Renal cortex interstitium (tissue), 11 donors: ENCODE measurements around the gene CHDH. TPM values are rescaled to one million over a fixed set of nuclear protein-coding genes. Genes with fewer than 3 reads are reported as not detected.

Source experiments
- DNase-seq, 11 donors: peaks; one replicate each; pipeline ENCODE4 v3.0.0-alpha.2; 2013; ENCODE audit warnings: low read depth in 9 of 11, low spot score in 4 of 11; ENCODE audit errors: extremely low read depth in 1 of 11
- polyA plus RNA-seq, 3 donors: library from polyadenylated mRNA; unstranded; fragments of 120-200 nt; gene quantifications; one replicate each; pipeline ENCODE4 v1.2.1, GENCODE V29; 2013; ENCODE audit not compliant: insufficient read length in 3 of 3

The CHDH gene
- polyA plus RNA-seq, 3 donors, result 8.5 to 9.2 (median 8.7) TPM

DNA sequence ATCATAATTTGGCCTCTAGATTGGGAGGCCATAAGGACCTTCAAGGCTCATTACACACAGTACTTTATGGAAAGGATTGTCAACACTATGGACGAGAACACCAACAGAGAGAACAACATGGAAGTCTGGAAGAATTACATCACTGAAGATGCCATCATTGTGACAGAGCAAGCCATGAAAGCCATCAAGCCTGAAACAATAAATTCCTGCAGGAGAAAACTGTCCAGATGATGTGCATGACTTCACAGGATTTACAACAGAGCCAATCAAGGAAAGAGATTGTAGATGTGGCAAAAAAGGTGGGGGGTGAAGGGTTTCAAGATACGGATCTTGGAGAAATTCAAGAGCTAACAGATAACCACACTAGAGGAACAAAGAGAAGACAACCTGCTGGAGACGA, 16.0 kb upstream of the CHDH start:
- DNase-seq, result no peak

DNA sequence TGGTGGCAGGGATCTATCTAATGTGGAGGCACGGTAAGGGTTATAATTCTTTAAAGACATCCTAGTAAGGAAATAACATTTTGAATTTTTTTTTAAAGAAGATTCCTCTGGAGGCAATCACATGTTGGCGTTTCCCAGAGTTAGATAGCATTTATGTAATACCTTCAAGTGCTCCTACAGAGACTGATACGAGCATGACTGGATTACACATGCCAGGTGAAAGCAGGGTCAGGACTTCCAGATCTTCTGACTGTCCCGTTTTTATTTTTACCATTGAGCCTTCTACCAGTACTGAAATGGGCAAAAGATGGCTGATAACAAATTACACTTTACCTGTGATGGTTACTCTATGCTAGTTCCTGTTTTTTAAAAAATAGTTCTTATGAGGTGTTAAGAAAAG, 14.0 kb upstream of the CHDH start:
- no peak for DNase-seq

DNA sequence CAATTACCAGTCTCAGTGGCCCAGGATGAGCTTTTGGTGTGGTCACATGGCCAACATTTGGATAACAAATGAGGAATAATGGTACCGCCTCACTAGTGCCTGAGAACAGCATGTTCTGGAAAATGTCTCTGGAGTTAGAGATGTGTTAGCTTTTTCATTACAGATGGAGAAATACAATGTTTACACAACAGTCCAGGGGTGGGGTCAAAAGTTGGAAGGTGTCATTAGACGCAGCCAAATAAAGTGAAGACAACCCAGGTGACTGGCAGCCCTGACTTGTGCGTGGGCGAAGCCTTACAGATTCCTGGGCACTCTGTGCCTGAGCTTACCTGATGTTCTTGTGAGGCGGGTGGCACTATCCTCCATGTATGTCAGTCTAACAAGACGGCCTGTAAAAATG, 13.0 kb upstream of the CHDH start:
- DNase-seq, result no peak

DNA sequence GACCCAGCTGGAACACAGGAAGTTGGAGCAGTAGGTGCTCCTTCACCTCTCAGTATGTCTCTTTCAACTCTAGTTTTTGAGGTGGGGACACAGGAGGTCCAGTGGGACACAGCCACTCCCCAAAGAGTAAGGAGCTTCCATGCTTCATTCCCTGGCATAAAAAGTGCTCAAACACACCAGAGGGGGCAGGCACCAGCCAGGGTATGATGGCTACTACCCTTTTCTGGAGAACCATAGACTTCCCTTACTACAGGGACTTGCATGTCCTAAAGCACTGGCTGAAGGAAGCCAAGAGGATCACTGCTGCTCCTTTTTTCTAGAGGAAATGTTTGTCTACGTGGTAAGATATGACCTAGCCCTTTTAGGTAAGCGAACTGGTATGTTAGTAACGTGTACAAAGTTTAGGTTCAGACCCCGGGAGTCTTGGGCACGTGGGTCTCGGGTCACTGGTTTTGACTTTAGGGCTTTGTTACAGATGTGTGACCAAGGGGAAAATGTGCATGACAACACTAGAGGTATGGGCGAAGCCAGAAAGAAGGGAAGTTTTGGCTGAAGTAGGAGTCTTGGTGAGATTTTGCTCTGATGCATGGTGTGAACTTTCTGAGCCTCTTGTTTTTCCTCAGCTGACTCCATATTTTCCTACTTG, 12.0 kb upstream of the CHDH start:
- no peak for DNase-seq

DNA sequence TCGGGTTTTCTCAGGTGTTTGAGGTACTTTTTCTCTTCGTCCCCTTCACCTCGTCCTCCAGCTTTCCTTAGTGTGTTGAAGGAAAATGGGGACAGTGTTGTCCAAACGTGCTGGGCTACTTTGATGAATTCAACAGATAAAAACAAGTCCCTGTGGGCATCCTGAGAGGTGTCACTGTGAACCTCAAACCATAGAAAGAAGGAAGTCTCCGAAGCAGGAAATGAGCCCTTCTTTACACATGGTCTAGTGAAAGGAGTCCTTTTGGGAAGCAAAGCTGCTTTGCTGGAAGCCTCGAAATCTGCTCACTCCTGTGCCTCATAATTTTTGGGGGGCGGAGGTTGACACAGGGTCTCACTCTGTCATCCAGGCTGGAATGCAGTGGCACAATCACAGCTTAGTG, 10.7 kb upstream of the CHDH start:
- no peak for DNase-seq

DNA sequence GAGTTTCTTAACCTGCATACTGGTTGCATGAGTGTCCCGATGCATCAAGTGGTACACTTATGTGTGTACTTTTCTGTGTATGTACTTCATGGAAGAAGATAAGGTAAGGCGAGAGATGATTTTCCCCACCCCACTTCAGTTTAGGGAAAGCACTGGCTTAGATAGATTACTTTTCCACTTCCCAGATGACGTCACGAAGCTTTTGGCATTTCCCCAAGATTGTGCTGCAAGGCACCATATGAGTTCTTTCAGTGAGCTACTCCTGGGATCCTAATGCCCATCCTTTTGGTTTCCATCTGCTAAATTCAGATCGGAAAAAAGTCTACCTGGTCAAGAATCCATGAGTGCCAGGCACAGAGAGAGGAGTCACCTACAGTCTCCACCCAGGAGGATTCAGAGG, 4.7 kb upstream of the CHDH start:
- DNase-seq, result peak in 1 of 11 donors; percentile 18

DNA sequence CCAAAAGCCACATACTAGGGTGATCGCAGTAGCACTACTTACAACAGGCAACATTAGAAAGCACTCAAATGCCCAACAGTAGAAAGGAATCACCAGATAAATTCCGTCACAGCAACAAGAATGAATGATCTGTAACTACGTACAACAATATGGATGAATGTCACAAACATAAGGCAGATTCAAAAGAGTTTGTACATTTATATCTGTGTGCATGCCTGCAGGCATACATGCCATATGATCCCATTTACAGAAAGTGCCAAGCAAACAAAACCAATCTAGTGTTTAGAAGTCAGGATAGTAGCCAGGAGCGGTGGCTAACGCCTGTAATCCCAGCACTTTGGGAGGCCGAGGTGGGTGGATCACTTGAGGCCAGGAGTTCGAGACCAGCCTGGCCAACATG, 3.7 kb upstream of the CHDH start:
- DNase-seq, result no peak

DNA sequence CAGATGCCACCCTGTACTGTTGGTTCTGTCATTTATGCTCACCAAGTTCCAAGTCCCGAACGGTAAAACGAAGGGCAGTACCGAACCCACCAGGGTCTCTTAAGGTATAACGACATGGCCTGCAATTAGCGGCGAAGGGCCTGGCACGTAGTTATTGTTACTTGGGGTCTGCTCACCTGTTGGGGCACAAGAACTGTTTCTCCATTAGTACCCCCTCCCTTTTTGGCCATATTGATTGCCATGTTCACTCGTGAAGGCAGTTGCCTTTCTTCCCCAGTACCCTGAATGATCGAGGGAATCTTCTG, 584 bp upstream of the CHDH start:
- DNase-seq, result no peak

DNA sequence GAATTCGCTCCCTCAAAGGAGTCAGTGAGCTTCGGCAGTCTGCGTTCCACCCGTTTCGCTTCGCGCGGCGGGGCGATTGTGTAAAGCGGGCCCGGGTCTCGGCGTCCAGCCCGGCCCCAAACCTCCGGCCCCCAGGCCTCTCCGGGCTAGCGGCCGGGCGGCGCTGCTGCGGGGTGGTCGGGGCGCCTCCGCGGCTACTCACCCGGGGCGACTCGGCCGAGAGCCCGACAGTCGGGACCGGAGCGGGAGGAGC, 412 bp downstream of the CHDH start:
- peak in 1 of 11 donors; percentile 39 for DNase-seq

DNA sequence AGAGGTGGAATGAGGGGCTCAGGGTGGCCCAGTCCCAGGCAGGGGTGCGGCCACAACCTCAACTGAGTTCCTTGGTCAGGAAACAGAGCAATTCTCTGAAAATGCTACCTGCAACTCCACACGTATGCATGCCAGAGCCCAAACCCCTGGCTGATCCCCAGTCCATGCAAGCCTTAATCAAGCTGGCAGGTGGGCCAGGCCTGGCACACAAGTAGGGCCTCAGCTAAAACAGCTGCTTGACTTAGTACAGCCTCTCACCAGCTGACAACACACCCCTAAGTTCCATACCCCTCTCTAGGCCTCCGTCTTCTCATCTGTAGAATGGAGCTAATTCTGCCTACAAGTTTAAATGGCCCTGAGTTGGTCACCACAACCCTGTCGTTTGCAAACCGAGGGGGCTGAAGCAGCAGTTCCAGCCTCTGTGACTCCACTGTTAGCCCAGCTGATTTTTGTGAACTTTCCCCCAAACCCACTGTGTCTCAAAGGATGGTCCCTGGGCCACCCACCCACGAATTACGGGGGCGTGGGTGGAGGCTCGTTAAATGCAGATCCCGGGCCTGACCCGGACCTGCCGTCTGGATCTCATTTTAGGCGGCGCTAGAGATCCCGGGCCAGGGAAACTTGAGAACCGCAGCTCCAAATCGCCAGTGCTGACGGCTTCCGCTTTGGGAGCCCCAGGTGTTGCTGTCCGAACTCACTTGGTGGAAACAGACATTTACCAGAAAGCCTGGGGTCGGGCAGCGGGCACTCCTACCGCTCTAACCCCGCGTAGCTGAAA, 927 bp downstream of the CHDH start:
- DNase-seq, result peak in 10 of 11 donors; percentile 26 to 62 (median 53)

DNA sequence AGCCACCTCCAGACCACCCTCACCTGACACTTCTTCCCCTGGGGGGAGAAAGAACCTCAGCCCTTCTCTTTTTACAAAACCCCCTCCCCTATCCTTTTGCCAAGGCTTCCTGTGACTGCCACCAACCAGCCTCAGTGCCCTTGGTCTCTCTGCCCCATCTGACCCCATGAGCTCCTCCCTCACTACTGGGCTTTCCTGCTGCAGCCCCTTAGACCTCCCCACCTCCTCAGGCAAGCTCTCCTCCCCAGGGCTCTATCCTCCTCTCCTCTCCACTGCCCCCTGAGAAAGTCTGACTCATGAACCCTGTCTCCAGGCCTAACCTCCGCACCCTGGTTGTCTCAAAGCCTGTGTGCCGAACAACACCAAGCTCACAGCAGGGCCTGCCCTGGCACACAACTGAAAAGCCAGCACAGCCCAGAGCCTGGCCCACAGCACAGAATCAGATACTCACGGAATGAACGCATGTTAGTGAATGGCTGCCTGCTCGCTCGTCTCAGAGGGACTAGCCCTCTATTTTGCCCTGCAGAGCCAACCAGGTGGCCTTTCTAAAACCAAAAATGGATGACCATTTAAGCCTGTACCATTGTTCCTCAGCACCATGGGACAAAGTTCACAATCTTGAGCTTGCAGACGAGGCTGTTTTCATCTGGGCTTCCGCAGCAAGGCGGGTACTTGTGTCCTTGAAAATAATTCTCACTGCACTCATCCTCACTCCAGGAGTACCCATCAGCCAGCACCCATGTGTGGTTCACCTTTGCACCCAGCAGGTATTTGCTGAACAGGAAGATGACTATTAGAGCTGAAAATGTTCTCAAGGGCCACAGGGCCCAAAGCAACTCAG, 1.7 kb downstream of the CHDH start:
- no peak for DNase-seq

DNA sequence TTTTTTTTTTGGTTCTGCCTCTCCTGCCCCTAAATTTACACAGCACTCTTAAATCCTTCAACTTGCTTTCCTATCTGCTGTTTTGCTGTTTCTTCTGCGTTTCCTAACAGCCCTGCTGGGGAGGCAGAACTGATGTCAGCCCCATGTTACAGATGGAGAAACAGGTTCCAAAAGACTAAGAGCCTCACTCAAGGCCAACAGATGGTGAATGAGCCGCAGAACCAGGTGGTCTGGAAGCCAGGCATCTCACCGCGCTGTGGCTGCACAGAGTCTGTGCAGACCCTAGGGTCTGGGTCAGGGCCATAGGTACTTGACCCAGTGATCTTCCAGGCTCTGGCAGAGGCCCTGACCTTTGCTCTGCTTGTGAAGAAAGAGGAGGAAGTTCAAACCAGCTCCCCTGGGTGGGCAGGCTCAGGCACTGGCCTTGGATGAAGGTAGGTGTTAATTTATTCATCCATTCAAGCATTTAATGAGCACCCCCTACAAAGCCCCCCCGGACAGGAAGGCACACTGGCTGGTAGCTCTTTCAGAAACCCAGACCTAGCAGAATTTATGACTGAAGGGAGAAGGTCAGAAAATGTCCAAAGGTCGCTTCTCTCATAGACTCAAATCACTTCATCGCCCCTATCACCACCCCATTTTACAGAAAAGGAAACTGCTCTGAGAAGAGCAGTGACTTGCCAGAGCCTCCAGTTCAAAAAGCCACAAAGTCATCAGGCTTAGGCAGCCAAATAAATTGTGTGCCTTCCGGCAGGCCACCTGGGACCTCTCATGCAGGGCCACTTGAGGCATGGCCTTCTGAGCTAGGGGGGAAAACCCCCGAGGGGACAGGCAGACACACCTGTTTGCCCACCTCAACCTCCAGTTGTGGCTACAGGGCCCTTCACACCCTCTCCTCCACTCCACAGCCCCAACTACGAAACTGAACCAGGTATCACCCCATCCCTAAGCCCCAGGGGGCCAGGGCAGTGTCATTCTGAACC, 2.7 kb downstream of the CHDH start:
- DNase-seq, result no peak

DNA sequence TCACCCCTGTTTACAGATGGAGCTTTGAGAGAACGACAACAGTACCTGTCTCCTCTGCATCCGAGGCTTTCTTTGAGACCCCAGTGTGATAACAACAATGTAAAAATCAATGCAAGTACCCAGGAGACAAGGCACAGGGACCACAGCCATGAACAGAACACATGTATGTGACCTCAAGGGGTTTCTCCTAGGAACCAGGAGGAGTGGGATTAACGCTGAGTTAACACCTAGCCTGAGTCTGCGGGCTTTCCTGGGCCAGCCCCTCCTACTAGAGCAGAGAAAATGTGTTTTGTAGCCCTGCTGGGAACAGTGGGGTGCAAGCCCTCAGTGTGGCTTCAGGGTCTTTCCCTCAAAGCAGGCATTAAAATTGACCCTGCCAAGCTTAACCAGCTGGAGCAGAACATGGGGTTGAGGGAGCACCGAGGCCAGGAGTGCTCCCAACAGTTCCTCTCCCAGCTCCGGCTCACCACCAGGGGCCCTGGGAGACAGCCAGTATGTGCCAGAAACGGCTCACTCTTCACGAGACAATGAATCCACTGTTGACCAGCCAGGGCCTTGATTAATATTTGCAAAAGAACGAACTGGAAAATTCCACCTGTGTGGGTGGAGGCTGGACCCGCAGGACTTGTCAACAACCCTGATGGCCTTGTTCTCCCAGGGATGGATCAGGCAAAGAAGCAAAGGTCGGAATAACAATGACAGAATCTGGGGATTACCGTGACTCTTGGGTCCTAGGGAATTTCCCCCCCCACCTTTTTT, 3.6 kb downstream of the CHDH start:
- DNase-seq, result peak in 6 of 11 donors; percentile 19 to 55 (median 30)

DNA sequence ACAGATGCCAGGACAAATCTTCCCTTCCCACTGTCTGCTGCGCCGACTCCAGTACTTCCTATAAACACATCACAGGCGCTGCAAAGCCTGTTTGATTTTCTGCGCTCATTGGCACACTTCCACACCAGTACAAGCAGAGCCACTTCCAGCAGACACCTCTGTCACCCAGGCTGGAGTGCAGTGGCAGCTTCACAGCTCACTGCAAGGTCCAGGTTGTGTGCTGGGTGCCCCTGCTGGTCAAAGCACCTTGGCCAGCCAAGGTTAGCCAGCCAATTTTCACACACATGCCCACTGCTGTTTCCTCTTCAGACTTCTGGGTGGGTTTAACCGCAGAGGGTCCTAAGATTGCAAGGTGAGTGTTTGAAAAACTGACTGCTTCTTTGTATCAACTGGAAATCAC, 4.9 kb downstream of the CHDH start:
- DNase-seq, result no peak

DNA sequence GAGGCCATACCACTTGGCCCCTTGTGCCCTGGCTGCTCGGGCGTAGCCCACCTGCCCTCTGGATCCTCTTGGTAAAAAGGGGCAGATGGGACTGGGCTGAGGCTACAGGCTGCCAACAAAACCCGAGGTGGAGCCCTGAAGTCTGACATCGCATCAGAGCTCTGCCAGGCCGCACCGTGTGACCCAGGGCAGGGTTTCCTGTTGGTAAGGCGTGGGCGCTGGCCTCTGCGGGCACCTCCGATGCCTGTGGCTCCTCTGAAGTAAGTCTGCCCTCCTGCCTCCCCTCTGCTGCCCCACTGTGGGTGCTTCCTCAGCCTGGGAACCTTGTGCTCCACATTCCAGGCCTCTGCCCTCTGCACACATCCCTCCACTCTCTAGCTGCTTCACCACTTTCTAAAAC, 8.9 kb downstream of the CHDH start:
- DNase-seq, result no peak

DNA sequence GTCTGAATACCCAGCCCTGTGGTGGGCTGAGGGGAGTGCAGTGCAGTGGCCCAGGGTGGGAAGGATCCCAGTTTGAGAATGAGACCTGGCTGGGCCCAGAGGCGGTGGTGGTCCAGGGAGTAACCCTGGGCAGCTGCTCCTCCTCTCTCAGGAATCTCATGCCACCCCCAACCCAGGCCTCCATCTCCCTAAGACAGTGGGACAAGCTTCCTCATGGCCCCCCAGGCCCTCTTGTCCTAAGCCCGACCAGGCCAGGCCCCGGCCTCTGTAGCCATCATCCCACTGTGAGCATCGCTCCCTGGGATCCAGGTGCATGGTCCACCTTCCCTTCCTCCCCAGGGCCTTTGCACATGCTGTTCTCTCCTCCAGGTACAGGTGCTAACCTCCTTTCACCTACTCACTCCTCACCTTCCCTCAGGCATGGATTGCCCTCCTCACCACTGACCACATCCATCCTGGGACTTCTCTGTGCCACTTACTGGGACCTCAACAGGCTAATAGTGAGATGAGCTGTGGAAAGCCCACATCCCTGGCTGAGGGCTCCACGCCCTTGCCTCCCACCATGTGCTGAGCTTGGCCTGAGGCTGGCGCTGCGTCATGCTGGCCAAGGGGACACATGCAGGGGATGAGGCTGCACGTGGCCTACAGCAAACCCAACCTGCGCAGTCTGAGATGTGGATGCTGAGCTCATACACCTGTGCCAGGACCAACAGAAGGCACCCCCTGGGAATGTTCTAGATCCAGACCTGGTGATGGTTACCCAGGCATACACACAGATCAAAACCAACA, 9.9 kb downstream of the CHDH start:
- no peak for DNase-seq

DNA sequence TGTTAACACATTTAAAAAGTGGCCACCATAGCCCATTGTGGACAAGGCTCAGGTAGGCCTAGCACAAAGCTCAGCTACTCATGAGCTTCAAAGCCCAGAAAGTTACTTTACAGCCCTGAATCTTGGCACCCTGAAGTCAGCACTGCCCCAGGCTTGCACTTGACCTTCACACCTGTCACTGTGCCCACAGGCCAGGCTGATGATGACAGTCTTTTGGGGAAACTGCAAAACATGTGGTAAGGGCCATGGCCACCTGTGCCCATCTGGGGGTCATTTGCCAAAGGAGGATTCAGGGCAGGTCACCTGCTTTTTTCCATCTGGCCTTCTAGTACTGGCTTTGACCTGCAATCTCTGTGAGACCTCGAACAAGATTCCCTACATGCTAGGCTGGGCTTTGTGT, 11.0 kb downstream of the CHDH start:
- DNase-seq, result no peak
